RWPE2 (cell line): Measurements from ENCODE around the gene GCNT1.
"Not testable (repeated sequence)": the region's sequence is repeated elsewhere in the genome, so short reads cannot be mapped to it uniquely, and the experiment has no call there.

Experiments used
- ATAC-seq: fragments of 200-7000 bp; cut with Tn5 transposase; 3 replicates; pipeline ENCODE4 v1.9.1; 2021; ENCODE audit warnings: low read depth
- DNase-seq: peaks from one replicate; pipeline ENCODE4 v3.0.0-alpha.2; 2020; ENCODE audit warnings: low spot score
- H3K27ac ChIP-seq: fragments of 450-650 bp; 2 replicates; pipeline ENCODE4 v1.5.1; 2017; ENCODE audit warnings: mild to moderate bottlenecking; ENCODE audit not compliant: poor library complexity, severe bottlenecking
- H3K27me3 ChIP-seq: fragments of 250-450 bp; sonication (Bioruptor Pico); 2 replicates; pipeline ENCODE4 v1.5.1; 2021; ENCODE audit warnings: mild to moderate bottlenecking, moderate library complexity; ENCODE audit not compliant: insufficient read depth, poor library complexity, severe bottlenecking
- H3K36me3 ChIP-seq: fragments of 250-450 bp; sonication (Bioruptor Pico); 2 replicates; pipeline ENCODE4 v1.5.1; 2020; ENCODE audit warnings: low read depth, mild to moderate bottlenecking, moderate library complexity
- H3K4me1 ChIP-seq: fragments of 250-450 bp; sonication (Bioruptor Pico); 2 replicates; pipeline ENCODE4 v1.5.1; 2021; ENCODE audit warnings: mild to moderate bottlenecking, moderate library complexity; ENCODE audit not compliant: insufficient read depth, poor library complexity, severe bottlenecking
- H3K4me3 ChIP-seq: fragments of 250-450 bp; sonication (Bioruptor Pico); 2 replicates; pipeline ENCODE4 v1.5.1; 2021; ENCODE audit warnings: mild to moderate bottlenecking, moderate library complexity; ENCODE audit not compliant: severe bottlenecking
- H3K9me3 ChIP-seq: fragments of 250-450 bp; sonication (Bioruptor Pico); 2 replicates; pipeline ENCODE4 v1.5.1; 2021; ENCODE audit warnings: mild to moderate bottlenecking, moderate library complexity; ENCODE audit not compliant: severe bottlenecking
- CTCF ChIP-seq: fragments of 450-650 bp; IDR thresholded peaks from one replicate; pipeline ENCODE4 v1.5.1; 2017; ENCODE audit warnings: mild to moderate bottlenecking, moderate library complexity; ENCODE audit not compliant: poor library complexity, severe bottlenecking

The GCNT1 gene

GRCh38 chr9:76478226-76478625 lies 19.2 kb downstream of the GCNT1 start:
- ATAC-seq = no peak
- no peaks in the 10 kb centered on the region for H3K9me3 ChIP-seq
- TF ChIP-seq CTCF = no peak
- H3K4me3 ChIP-seq = no peak overlapping the region
- H3K36me3 ChIP-seq = peaks cover 6% of the 10 kb centered on the region; the same call in 1 of the 2 replicates
- H3K27me3 ChIP-seq = no peaks in the 10 kb centered on the region
- no peak for DNase-seq
- no peak overlapping the region for H3K27ac ChIP-seq
- no peaks in the 10 kb centered on the region for H3K4me1 ChIP-seq

GRCh38 chr9:76479337-76479736 lies 20.4 kb downstream of the GCNT1 start:
- not testable (repeated sequence) for H3K27ac ChIP-seq, H3K9me3 ChIP-seq

GRCh38 chr9:76486151-76486550 lies 27.2 kb downstream of the GCNT1 start:
- ATAC-seq (no peak), DNase-seq (no peak)
- Histone ChIP-seq H3K27me3 (no peaks in the 10 kb centered on the region), H3K36me3 (no peaks in the 10 kb centered on the region), H3K9me3 (no peaks in the 10 kb centered on the region), H3K27ac (no peak overlapping the region), H3K4me1 (no peaks in the 10 kb centered on the region), H3K4me3 (no peak overlapping the region)
- no peak for TF ChIP-seq CTCF

More at GRCh38 chr9:76479337-76479736, 20.4 kb downstream of the GCNT1 start:
- not testable (repeated sequence) for H3K4me1 ChIP-seq, H3K27me3 ChIP-seq, DNase-seq, ATAC-seq, H3K4me3 ChIP-seq, H3K36me3 ChIP-seq

GRCh38 chr9:76490249-76490990 lies 31.4 kb downstream of the GCNT1 start:
- Histone ChIP-seq H3K27ac (no peak overlapping the region), H3K36me3 (no peaks in the 10 kb centered on the region), H3K4me1 (no peaks in the 10 kb centered on the region), H3K9me3 (no peaks in the 10 kb centered on the region), H3K27me3 (no peaks in the 10 kb centered on the region), H3K4me3 (no peak overlapping the region)
- TF ChIP-seq CTCF = no peak
- ATAC-seq (no peak), DNase-seq (no peak)

GRCh38 chr9:76491056-76491455 lies 32.1 kb downstream of the GCNT1 start:
- H3K27ac ChIP-seq, H3K4me3 ChIP-seq, H3K4me1 ChIP-seq, H3K27me3 ChIP-seq, H3K9me3 ChIP-seq, ATAC-seq, DNase-seq, H3K36me3 ChIP-seq: not testable (repeated sequence)

GRCh38 chr9:76493496-76493895 lies 34.5 kb downstream of the GCNT1 start:
- DNase-seq, H3K4me1 ChIP-seq, H3K4me3 ChIP-seq, H3K27me3 ChIP-seq, H3K36me3 ChIP-seq, H3K27ac ChIP-seq, ATAC-seq, H3K9me3 ChIP-seq: not testable (repeated sequence)
